Measurements from ENCODE around the gene PLCH1. TPM values are rescaled to one million over a fixed set of nuclear protein-coding genes. Genes with fewer than 3 reads are reported as not detected.

The PLCH1 gene
- total RNA-seq, 4 donors from 2014 or later, result 1.4 to 7.0 (median 2.0) TPM

DNA sequence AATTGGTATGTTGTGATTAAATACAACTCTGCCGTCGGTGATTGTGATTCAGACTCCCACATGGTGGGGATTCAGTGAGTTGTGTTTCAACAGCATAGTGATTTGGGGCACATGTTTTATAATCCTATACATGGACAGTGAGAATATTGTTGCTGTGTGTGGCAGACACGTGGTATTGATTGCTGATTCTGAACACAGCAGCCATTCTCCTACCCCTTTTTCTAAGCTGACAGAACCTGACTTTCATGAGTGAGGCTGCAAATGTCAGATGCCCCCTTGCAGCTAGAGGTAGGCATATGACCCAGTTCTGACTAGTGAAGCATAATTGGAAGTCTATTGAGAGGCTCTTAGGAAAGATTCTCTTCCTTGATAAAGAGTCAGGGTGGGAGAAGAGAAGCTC is 296.3 kb downstream of the PLCH1 start:
- no peaks in the 10 kb centered on the region for H3K36me3 ChIP-seq
- no peaks in the 10 kb centered on the region for H3K27me3 ChIP-seq
- no peak overlapping the region for H3K4me3 ChIP-seq
- 28 to 35% methylated on average over 3 of the region's 3 CpGs for WGBS, 2 donors
- H3K9me3 ChIP-seq, result no peaks in the 10 kb centered on the region
- H3K27ac ChIP-seq, result no peak overlapping the region
- H3K4me1 ChIP-seq, result peaks cover 0 to 14% (median 0%) of the 10 kb centered on the region in 4 donors
- TF ChIP-seq CTCF (IDR thresholded peaks at IDR 0.05) (no peak), POLR2A (IDR thresholded peaks at IDR 0.05) (no peak), EP300 (IDR thresholded peaks at IDR 0.05) (no peak)
- no peak for DNase-seq (ENCODE audit: low spot score in 2 of 2)

GRCh38 chr3:155446366-155446765 is 298.5 kb downstream of the PLCH1 start:
- no peak for DNase-seq (ENCODE audit: low spot score in 2 of 2)
- H3K9me3 ChIP-seq, result no peaks in the 10 kb centered on the region
- 75 to 81% methylated on average over 2 of the region's 2 CpGs for WGBS, 2 donors
- no peaks in the 10 kb centered on the region for H3K27me3 ChIP-seq
- peaks cover 0 to 14% (median 0%) of the 10 kb centered on the region in 4 donors for H3K4me1 ChIP-seq
- H3K4me3 ChIP-seq, result no peak overlapping the region
- H3K36me3 ChIP-seq, result no peaks in the 10 kb centered on the region
- TF ChIP-seq EP300 (IDR thresholded peaks at IDR 0.05) (no peak), POLR2A (IDR thresholded peaks at IDR 0.05) (no peak), CTCF (IDR thresholded peaks at IDR 0.05) (no peak)
- no peak overlapping the region for H3K27ac ChIP-seq

DNA sequence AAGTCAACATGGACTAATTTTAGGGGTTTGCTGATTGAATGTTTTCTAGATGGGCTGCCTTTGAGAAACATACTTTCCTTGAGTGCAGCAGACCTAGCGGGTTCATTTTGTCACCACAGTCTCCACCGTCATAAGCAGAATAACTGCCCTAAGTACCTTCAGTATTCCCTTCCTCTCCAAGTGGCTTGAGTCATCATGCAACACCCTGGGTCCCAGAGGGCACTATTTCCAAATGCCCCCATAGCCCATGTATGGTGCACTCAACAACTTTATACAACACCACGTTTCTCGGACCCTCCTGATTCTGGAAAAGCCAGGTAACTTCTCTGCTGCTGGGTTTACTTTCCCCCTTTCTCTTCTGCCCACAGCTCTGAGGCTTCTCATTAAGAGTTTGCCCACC is 300.1 kb downstream of the PLCH1 start:
- WGBS, 2 donors, result 98 to 100% methylated on average over 4 of the region's 4 CpGs
- no peak for DNase-seq (ENCODE audit: low spot score in 2 of 2)

DNA sequence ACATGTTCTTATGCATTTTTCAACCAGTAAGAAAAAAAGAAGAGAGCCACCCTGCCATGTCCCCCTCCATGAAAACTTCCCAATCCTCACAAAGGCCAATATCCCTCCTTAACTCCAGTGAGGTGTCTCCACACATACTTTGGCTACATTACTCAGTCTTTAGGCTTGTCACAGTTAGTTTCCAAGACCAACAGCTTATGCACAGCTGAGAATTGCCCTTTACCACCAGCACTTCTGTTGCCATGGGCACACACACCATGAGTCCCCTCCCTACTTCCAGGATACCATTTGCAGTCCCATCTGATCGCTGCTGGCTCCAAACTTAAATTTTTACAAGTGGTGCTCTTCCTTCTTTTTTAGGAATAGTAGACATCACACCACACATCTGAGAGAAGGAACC is 301.1 kb downstream of the PLCH1 start:
- Histone ChIP-seq H3K27ac (no peak overlapping the region), H3K4me3 (no peak overlapping the region), H3K36me3 (no peaks in the 10 kb centered on the region), H3K27me3 (no peaks in the 10 kb centered on the region), H3K4me1 (peaks cover 0 to 10% (median 0%) of the 10 kb centered on the region in 4 donors), H3K9me3 (no peaks in the 10 kb centered on the region)
- no peak for DNase-seq (ENCODE audit: low spot score in 2 of 2)
- WGBS, 2 donors, result 96 to 100% methylated on average over 1 of the region's 1 CpG
- TF ChIP-seq CTCF (IDR thresholded peaks at IDR 0.05) (no peak), EP300 (IDR thresholded peaks at IDR 0.05) (no peak), POLR2A (IDR thresholded peaks at IDR 0.05) (no peak)

More for the DNA sequence above, 300.1 kb downstream of the PLCH1 start:
- Histone ChIP-seq H3K36me3 (no peaks in the 10 kb centered on the region), H3K4me3 (no peak overlapping the region), H3K4me1 (peaks cover 0 to 12% (median 0%) of the 10 kb centered on the region in 4 donors), H3K27ac (no peak overlapping the region), H3K9me3 (no peaks in the 10 kb centered on the region), H3K27me3 (no peaks in the 10 kb centered on the region)
- TF ChIP-seq CTCF (IDR thresholded peaks at IDR 0.05) (no peak), POLR2A (IDR thresholded peaks at IDR 0.05) (no peak), EP300 (IDR thresholded peaks at IDR 0.05) (no peak)

- no peak for TF ChIP-seq POLR2A (IDR thresholded peaks at IDR 0.05)
- TF ChIP-seq CTCF (IDR thresholded peaks at IDR 0.05), result no peak
- Histone ChIP-seq H3K4me1 (no peaks in the 10 kb centered on the region), H3K4me3 (no peak overlapping the region), H3K36me3 (no peaks in the 10 kb centered on the region), H3K27ac (no peak overlapping the region), H3K9me3 (no peaks in the 10 kb centered on the region), H3K27me3 (no peaks in the 10 kb centered on the region)
- DNase-seq (ENCODE audit: low spot score in 2 of 2), result no peak
- WGBS, 2 donors, result 57 to 62% methylated on average over 5 of the region's 5 CpGs
These were observed 302.8 kb downstream of the PLCH1 start for GRCh38 chr3:155442072-155442471.

Measured in tibial nerve (tissue), 4 donors.